Transverse colon (tissue), 3 donors: ENCODE measurements around the gene IGFBP7.

Experiments used
- CTCF ChIP-seq, 5 experiments: fragments of 200-600 bp in 3 of 5; fragments of 450-650 bp in 2 of 5; sonication (generic) in 3 of 5; IDR thresholded peaks; 1 replicate in 2 of 5; 2 replicates in 3 of 5; pipeline ENCODE4 v1.5.1; 2016 to 2017; ENCODE audit warnings: antibody characterized with exemption in 5 of 5, inconsistent platforms in 3 of 5, mild to moderate bottlenecking in 2 of 5, moderate library complexity in 1 of 5
- POLR2A ChIP-seq: fragments of 450-650 bp; IDR thresholded peaks from one replicate; pipeline ENCODE4 v1.6.1; 2016; ENCODE audit warnings: antibody characterized with exemption, mild to moderate bottlenecking, moderate library complexity

DNA sequence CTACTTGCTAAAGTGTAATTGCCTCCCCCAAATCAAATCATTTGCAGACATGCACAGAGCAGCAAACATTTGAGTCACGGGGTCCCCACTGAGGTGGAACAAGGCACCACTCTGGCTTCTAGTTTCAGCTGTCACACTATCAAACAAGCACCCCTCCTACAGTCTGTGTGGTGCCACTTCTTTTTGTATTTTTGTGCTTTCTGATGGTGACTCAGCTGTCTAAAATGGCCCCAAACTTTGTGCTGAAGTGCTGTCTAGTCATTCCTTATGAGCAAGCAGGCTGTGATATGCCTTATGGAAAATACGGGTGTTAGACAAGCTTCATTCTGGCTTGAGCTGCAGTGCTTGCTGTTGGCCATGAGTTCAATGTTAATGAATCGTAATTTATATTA, 15.4 kb downstream of the IGFBP7 start:
- TF ChIP-seq CTCF (IDR thresholded peaks at IDR 0.05) (no peak), POLR2A (no peak)
